ENCODE results near the gene KIAA1614.

Gene KIAA1614

GRCh38 chr1:180947499-180947885, 34.8 kb downstream of the KIAA1614 start:
- no peaks in the 10 kb centered on the region for H4K20me1 ChIP-seq (ENCODE audit: insufficient read depth, low read length)
- ATAC-seq (ENCODE audit: insufficient read depth, low read depth) (no peak), DNase-seq (peak; percentile 49)
- peak overlapping the region; percentile 66 for H3K9ac ChIP-seq (ENCODE audit: low read depth, low read length)
- peaks cover 2% of the 10 kb centered on the region; the same call in 1 of the 2 replicates for H3K79me2 ChIP-seq (ENCODE audit: insufficient read depth, low read length)
- peaks cover 71% of the 10 kb centered on the region for H3K4me1 ChIP-seq (ENCODE audit: insufficient read depth, low read length)
- no peak overlapping the region for H2AFZ ChIP-seq (ENCODE audit: low read depth, low read length)
- TF ChIP-seq EZH2 (IDR thresholded peaks at IDR 0.05; ENCODE audit: borderline replicate concordance, low read depth, low read length, severe bottlenecking) (no peak), CTCF (IDR thresholded peaks at IDR 0.05; ENCODE audit: borderline replicate concordance, extremely low read depth, low read length, poor library complexity, severe bottlenecking) (no peak)
- H3K4me3 ChIP-seq (ENCODE audit: low read depth in 1 of 2, low read length in 2 of 2) = peak overlapping the region in 1 of 2 experiments; percentile 35; a peak in 1 of 4 replicates
- peaks cover 27% of the 10 kb centered on the region for H3K36me3 ChIP-seq (ENCODE audit: insufficient read depth, low read length)
- H3K4me2 ChIP-seq (ENCODE audit: insufficient read depth, low read length) = peak overlapping the region; percentile 54
- no peaks in the 10 kb centered on the region for H3K9me3 ChIP-seq (ENCODE audit: insufficient read depth, low read length, severe bottlenecking)
- H3K27me3 ChIP-seq (ENCODE audit: insufficient read depth, low read length, poor library complexity) = no peaks in the 10 kb centered on the region
- peak overlapping the region; percentile 96 for H3K27ac ChIP-seq (ENCODE audit: low read length)

GRCh38 chr1:180947901-180948640, 35.4 kb downstream of the KIAA1614 start:
- no peak for DNase-seq
- Histone ChIP-seq H3K4me3 (ENCODE audit: low read depth in 1 of 2, low read length in 2 of 2) (no peak overlapping the region; a peak in 1 of 4 replicates), H3K27me3 (ENCODE audit: insufficient read depth, low read length, poor library complexity) (no peaks in the 10 kb centered on the region), H3K9me3 (ENCODE audit: insufficient read depth, low read length, severe bottlenecking) (no peaks in the 10 kb centered on the region), H2AFZ (ENCODE audit: low read depth, low read length) (no peak overlapping the region), H3K9ac (ENCODE audit: low read depth, low read length) (peak overlapping the region; percentile 66), H3K4me2 (ENCODE audit: insufficient read depth, low read length) (peak overlapping the region; percentile 54), H4K20me1 (ENCODE audit: insufficient read depth, low read length) (no peaks in the 10 kb centered on the region), H3K79me2 (ENCODE audit: insufficient read depth, low read length) (peaks cover 2% of the 10 kb centered on the region; the same call in 1 of the 2 replicates), H3K27ac (ENCODE audit: low read length) (peak overlapping the region; percentile 96), H3K36me3 (ENCODE audit: insufficient read depth, low read length) (peaks cover 28% of the 10 kb centered on the region), H3K4me1 (ENCODE audit: insufficient read depth, low read length) (peaks cover 71% of the 10 kb centered on the region)
- no peak for ATAC-seq (ENCODE audit: insufficient read depth, low read depth)
- no peak for TF ChIP-seq EZH2 (IDR thresholded peaks at IDR 0.05; ENCODE audit: borderline replicate concordance, low read depth, low read length, severe bottlenecking)
- TF ChIP-seq CTCF (IDR thresholded peaks at IDR 0.05; ENCODE audit: borderline replicate concordance, extremely low read depth, low read length, poor library complexity, severe bottlenecking) = no peak

GRCh38 chr1:180948641-180949615, 36.2 kb downstream of the KIAA1614 start:
- no peak overlapping the region for H2AFZ ChIP-seq (ENCODE audit: low read depth, low read length)
- H3K4me3 ChIP-seq (ENCODE audit: low read depth in 1 of 2, low read length in 2 of 2) = no peak overlapping the region
- no peak for ATAC-seq (ENCODE audit: insufficient read depth, low read depth)
- TF ChIP-seq EZH2 (IDR thresholded peaks at IDR 0.05; ENCODE audit: borderline replicate concordance, low read depth, low read length, severe bottlenecking) = no peak
- no peak for TF ChIP-seq CTCF (IDR thresholded peaks at IDR 0.05; ENCODE audit: borderline replicate concordance, extremely low read depth, low read length, poor library complexity, severe bottlenecking)
- H3K27me3 ChIP-seq (ENCODE audit: insufficient read depth, low read length, poor library complexity) = no peaks in the 10 kb centered on the region
- H3K4me2 ChIP-seq (ENCODE audit: insufficient read depth, low read length) = no peak overlapping the region
- H3K9ac ChIP-seq (ENCODE audit: low read depth, low read length) = peak overlapping the region; percentile 66; the same call in 1 of the 2 replicates
- DNase-seq = no peak
- H3K27ac ChIP-seq (ENCODE audit: low read length) = peak overlapping the region; percentile 96
- no peaks in the 10 kb centered on the region for H3K9me3 ChIP-seq (ENCODE audit: insufficient read depth, low read length, severe bottlenecking)
- peaks cover 2% of the 10 kb centered on the region; the same call in 1 of the 2 replicates for H3K79me2 ChIP-seq (ENCODE audit: insufficient read depth, low read length)
- no peaks in the 10 kb centered on the region for H4K20me1 ChIP-seq (ENCODE audit: insufficient read depth, low read length)
- H3K4me1 ChIP-seq (ENCODE audit: insufficient read depth, low read length) = peaks cover 70% of the 10 kb centered on the region
- H3K36me3 ChIP-seq (ENCODE audit: insufficient read depth, low read length) = peaks cover 28% of the 10 kb centered on the region
